Measurements from ENCODE around the gene DRAM1.
A peak's percentile ranks its signal among the peaks of the same experiment; 100 is the strongest.
"Not testable (repeated sequence)": the region's sequence is repeated elsewhere in the genome, so short reads cannot be mapped to it uniquely, and the experiment has no call there.

DRAM1 gene

GRCh38 chr12:101876861-101877805, at the start of gene DRAM1:
DRAM1 (plus strand) TSS chr12:101877580; CDS start chr12:101877790, 210 bp downstream.
- peak; percentile 88 for DNase-seq (ENCODE audit: low spot score)

GRCh38 chr12:101828463-101829196, 48.8 kb upstream of the DRAM1 start:
- no peak for DNase-seq (ENCODE audit: low spot score)

- no peak for DNase-seq (ENCODE audit: low spot score)
Observed at GRCh38 chr12:101829639-101830366, 47.6 kb upstream of the DRAM1 start.

GRCh38 chr12:101830367-101831325, 46.7 kb upstream of the DRAM1 start, which contains the start of gene GNPTAB:
GNPTAB (minus strand) TSS chr12:101830959; CDS start chr12:101830675, 284 bp downstream.
- peak; percentile 94 for DNase-seq (ENCODE audit: low spot score)

- no peak for DNase-seq (ENCODE audit: low spot score)
Observed at GRCh38 chr12:101832030-101832429, 45.4 kb upstream of the DRAM1 start.

GRCh38 chr12:101838628-101839323, 38.6 kb upstream of the DRAM1 start:
- DNase-seq (ENCODE audit: low spot score): no peak

GRCh38 chr12:101839324-101840283, 37.8 kb upstream of the DRAM1 start:
- peak; percentile 83 for DNase-seq (ENCODE audit: low spot score)

- DNase-seq (ENCODE audit: low spot score): no peak
Observed at GRCh38 chr12:101841069-101841468, 36.3 kb upstream of the DRAM1 start.

- no peak for DNase-seq (ENCODE audit: low spot score)
Observed at GRCh38 chr12:101845137-101845711, 32.2 kb upstream of the DRAM1 start.

GRCh38 chr12:101847325-101847724, 30.1 kb upstream of the DRAM1 start:
- DNase-seq (ENCODE audit: low spot score): no peak

GRCh38 chr12:101850199-101850598, 27.2 kb upstream of the DRAM1 start:
- no peak for DNase-seq (ENCODE audit: low spot score)

GRCh38 chr12:101852998-101853397, 24.4 kb upstream of the DRAM1 start:
- no peak for DNase-seq (ENCODE audit: low spot score)

GRCh38 chr12:101854747-101855146, 22.6 kb upstream of the DRAM1 start:
- DNase-seq (ENCODE audit: low spot score): no peak

- DNase-seq (ENCODE audit: low spot score): no peak
Observed at GRCh38 chr12:101855364-101855884, 22.0 kb upstream of the DRAM1 start.

- no peak for DNase-seq (ENCODE audit: low spot score)
Observed at GRCh38 chr12:101855976-101856375, 21.4 kb upstream of the DRAM1 start.

GRCh38 chr12:101856614-101857013, 20.8 kb upstream of the DRAM1 start:
- not testable (repeated sequence) for DNase-seq (ENCODE audit: low spot score)

- DNase-seq (ENCODE audit: low spot score): no peak
Observed at GRCh38 chr12:101857043-101857558, 20.3 kb upstream of the DRAM1 start.

- DNase-seq (ENCODE audit: low spot score): no peak
Observed at GRCh38 chr12:101858361-101858760, 19.0 kb upstream of the DRAM1 start.

All from iPS-NIHi11 (cell line).